KMS-11 (cell line): ENCODE measurements around the gene MYH9.

Source experiments
- H2AFZ ChIP-seq: fragments of 200-600 bp; sonication (generic); 2 replicates; pipeline ENCODE4 v1.6.1; 2016; ENCODE audit warnings: antibody characterized with exemption, mixed run types, low read depth
- H3K27ac ChIP-seq: fragments of 200-600 bp; sonication (generic); 2 replicates; pipeline ENCODE4 v1.6.1; 2016; ENCODE audit warnings: mild to moderate bottlenecking, mixed run types
- H3K27me3 ChIP-seq: fragments of 200-600 bp; sonication (generic); 2 replicates; pipeline ENCODE4 v1.6.1; 2017; ENCODE audit warnings: mild to moderate bottlenecking, low read depth, mixed run types, moderate library complexity; ENCODE audit not compliant: insufficient read depth
- H3K36me3 ChIP-seq: fragments of 200-600 bp; sonication (generic); 2 replicates; pipeline ENCODE4 v1.6.1; 2017; ENCODE audit warnings: mild to moderate bottlenecking, mixed run types; ENCODE audit not compliant: insufficient read depth
- H3K4me1 ChIP-seq: fragments of 200-600 bp; sonication (generic); 2 replicates; pipeline ENCODE4 v1.6.1; 2016; ENCODE audit warnings: mild to moderate bottlenecking, low read depth, mixed run types; ENCODE audit not compliant: poor library complexity, severe bottlenecking
- H3K4me2 ChIP-seq: fragments of 200-600 bp; sonication (generic); 2 replicates; pipeline ENCODE4 v1.7.0; 2016; ENCODE audit warnings: mild to moderate bottlenecking, mixed run types
- H3K4me3 ChIP-seq: fragments of 200-600 bp; sonication (generic); IDR thresholded peaks from 2 replicates; pipeline ENCODE4 v1.6.1; 2017; ENCODE audit warnings: low read depth, low read length, mixed read lengths; ENCODE audit not compliant: insufficient read depth
- H3K79me2 ChIP-seq: fragments of 200-600 bp; sonication (generic); 2 replicates; pipeline ENCODE4 v1.6.1; 2016; ENCODE audit warnings: low read depth, mixed run types; ENCODE audit not compliant: insufficient read depth
- H3K9ac ChIP-seq: fragments of 200-600 bp; sonication (generic); 2 replicates; pipeline ENCODE4 v1.6.1; 2016; ENCODE audit warnings: mild to moderate bottlenecking, mixed run types
- H4K20me1 ChIP-seq: fragments of 200-600 bp; sonication (generic); 2 replicates; pipeline ENCODE4 v1.6.1; 2016; ENCODE audit warnings: mild to moderate bottlenecking, mixed run types; ENCODE audit not compliant: insufficient read depth
- TF ChIP-seq, protein P1 (sequence below): fragments of 200-600 bp; sonication (generic); conservative IDR thresholded peaks from 2 replicates; pipeline ENCODE4 v1.6.1; 2017; ENCODE audit warnings: low read depth, mild to moderate bottlenecking, antibody characterized with exemption, low read length, moderate library complexity, mixed read lengths

The MYH9 gene

GRCh38 chr22:36374603-36375024 lies 13.2 kb downstream of the MYH9 start:
- Histone ChIP-seq H3K36me3 (no peaks in the 10 kb centered on the region; the same call in 1 of the 2 replicates), H4K20me1 (peaks cover 64% of the 10 kb centered on the region), H3K4me3 (no peak overlapping the region), H3K27ac (no peak overlapping the region), H3K4me2 (peak overlapping the region; percentile 15; the same call in 1 of the 2 replicates), H3K9ac (no peak overlapping the region), H3K27me3 (no peaks in the 10 kb centered on the region), H3K79me2 (peaks cover 100% of the 10 kb centered on the region), H3K4me1 (peaks cover 100% of the 10 kb centered on the region), H2AFZ (no peak overlapping the region)
- TF ChIP-seq, protein P1, sequence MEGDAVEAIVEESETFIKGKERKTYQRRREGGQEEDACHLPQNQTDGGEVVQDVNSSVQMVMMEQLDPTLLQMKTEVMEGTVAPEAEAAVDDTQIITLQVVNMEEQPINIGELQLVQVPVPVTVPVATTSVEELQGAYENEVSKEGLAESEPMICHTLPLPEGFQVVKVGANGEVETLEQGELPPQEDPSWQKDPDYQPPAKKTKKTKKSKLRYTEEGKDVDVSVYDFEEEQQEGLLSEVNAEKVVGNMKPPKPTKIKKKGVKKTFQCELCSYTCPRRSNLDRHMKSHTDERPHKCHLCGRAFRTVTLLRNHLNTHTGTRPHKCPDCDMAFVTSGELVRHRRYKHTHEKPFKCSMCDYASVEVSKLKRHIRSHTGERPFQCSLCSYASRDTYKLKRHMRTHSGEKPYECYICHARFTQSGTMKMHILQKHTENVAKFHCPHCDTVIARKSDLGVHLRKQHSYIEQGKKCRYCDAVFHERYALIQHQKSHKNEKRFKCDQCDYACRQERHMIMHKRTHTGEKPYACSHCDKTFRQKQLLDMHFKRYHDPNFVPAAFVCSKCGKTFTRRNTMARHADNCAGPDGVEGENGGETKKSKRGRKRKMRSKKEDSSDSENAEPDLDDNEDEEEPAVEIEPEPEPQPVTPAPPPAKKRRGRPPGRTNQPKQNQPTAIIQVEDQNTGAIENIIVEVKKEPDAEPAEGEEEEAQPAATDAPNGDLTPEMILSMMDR = no peak

GRCh38 chr22:36373258-36373579 lies 14.5 kb downstream of the MYH9 start:
- Histone ChIP-seq H3K79me2 (peaks cover 100% of the 10 kb centered on the region), H3K4me3 (no peak overlapping the region), H3K4me1 (peaks cover 93% of the 10 kb centered on the region), H2AFZ (no peak overlapping the region), H3K9ac (no peak overlapping the region), H3K36me3 (no peaks in the 10 kb centered on the region; the same call in 1 of the 2 replicates), H3K27ac (no peak overlapping the region), H3K4me2 (peak overlapping the region; percentile 11; the same call in 1 of the 2 replicates), H3K27me3 (no peaks in the 10 kb centered on the region), H4K20me1 (peaks cover 74% of the 10 kb centered on the region)
- TF ChIP-seq, protein P1 = no peak

DNA sequence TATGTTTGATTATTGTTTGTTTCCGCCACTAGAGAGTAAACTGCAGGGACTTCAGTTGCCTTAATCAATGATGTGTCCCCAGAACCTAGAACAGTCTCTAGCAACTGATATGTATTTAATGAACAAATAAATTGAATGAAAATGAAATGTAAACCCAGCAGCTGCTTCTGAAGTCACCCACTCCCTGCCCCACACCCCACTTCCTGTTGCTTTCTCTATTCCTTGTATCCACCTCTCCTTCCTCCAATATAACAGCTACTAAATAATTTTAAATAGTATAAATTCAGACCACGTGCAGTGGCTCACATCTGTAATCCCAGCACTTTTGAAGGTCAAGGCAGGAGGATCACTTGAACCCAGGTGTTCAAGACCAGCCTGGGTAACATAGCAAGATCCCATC lies 15.8 kb downstream of the MYH9 start:
- Histone ChIP-seq H4K20me1 (peaks cover 87% of the 10 kb centered on the region), H3K9ac (no peak overlapping the region), H3K79me2 (peaks cover 100% of the 10 kb centered on the region), H3K27me3 (no peaks in the 10 kb centered on the region), H2AFZ (no peak overlapping the region), H3K4me2 (no peak overlapping the region), H3K4me3 (no peak overlapping the region), H3K27ac (no peak overlapping the region), H3K36me3 (no peaks in the 10 kb centered on the region; the same call in 1 of the 2 replicates), H3K4me1 (peaks cover 82% of the 10 kb centered on the region)
- TF ChIP-seq, protein P1 = no peak

- no peak overlapping the region for H3K4me2 ChIP-seq
- peaks cover 92% of the 10 kb centered on the region for H4K20me1 ChIP-seq
- H3K27ac ChIP-seq = no peak overlapping the region
- no peaks in the 10 kb centered on the region; the same call in 1 of the 2 replicates for H3K36me3 ChIP-seq
- peaks cover 100% of the 10 kb centered on the region for H3K79me2 ChIP-seq
- no peak overlapping the region for H2AFZ ChIP-seq
- TF ChIP-seq, protein P1 = no peak
- H3K27me3 ChIP-seq = no peaks in the 10 kb centered on the region
- H3K4me3 ChIP-seq = no peak overlapping the region
- no peak overlapping the region for H3K9ac ChIP-seq
- H3K4me1 ChIP-seq = peaks cover 82% of the 10 kb centered on the region
Observed at GRCh38 chr22:36369922-36370791, 17.6 kb downstream of the MYH9 start.
